ENCODE data around the gene DUSP1.

DUSP1 gene

DNA sequence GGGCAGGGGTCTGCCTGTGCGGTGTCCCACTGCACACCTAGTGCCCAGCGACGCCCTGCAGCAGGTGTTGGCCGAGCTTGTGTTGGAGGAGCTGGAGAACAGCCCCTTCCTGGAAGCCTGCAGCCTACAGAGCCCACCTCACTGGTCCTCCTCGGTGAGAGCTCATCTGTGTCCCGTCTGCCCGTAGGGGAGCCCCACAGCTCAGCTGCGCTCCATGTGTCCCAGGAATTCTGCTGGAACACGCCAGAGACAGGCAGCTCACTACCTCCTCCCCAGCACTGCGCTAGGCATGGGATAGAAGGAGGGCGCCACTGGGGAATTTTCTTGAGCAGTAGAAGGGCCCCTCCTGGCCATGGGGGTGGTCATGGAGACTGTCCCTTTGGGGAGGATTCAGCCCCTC, 44.0 kb downstream of the DUSP1 start:
- no peak for DNase-seq (ENCODE audit: low read depth in 4 of 4, low spot score in 1 of 4)

DNA sequence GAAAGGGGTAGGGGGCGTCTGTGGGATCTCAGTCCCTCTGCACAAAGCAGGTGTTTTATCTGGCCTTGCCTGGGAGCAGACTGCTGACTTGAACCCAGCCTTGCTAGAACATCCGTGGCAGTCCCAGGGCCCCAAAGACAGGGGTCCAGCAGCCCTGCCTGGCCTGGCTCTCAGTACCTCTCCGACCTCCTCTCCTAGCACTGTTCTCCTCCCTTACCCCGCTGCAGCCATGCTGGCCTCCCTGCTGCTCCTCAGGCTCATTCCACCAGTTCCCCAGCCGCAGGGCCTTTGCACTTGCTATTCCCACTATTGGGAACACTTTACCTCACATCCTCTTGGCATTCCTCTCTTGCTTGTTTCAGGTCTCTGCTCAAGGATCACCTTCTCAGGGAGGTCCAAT, 45.2 kb downstream of the DUSP1 start:
- no peak for DNase-seq (ENCODE audit: low read depth in 4 of 4, low spot score in 1 of 4)

DNA sequence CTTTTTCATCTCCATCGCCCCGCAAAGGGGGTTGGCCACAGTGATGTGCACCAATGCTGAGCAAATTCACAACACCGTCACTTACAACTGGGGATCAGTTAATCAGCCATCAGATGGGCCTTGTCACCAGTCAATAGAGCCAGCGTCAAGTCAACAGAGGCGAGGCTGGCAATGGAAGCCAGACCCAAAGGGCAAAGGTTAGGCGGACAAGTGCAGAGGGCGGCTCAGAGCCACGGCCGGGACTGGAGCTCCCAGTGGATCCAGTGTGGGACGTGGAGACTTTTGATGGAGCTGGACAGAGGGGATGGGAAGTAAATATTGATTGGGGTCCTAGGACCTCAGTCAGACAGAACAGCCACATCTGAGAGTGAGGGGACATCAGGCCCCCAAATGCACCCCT, 45.7 kb downstream of the DUSP1 start:
- no peak for DNase-seq (ENCODE audit: low read depth in 4 of 4, low spot score in 1 of 4)

DNA sequence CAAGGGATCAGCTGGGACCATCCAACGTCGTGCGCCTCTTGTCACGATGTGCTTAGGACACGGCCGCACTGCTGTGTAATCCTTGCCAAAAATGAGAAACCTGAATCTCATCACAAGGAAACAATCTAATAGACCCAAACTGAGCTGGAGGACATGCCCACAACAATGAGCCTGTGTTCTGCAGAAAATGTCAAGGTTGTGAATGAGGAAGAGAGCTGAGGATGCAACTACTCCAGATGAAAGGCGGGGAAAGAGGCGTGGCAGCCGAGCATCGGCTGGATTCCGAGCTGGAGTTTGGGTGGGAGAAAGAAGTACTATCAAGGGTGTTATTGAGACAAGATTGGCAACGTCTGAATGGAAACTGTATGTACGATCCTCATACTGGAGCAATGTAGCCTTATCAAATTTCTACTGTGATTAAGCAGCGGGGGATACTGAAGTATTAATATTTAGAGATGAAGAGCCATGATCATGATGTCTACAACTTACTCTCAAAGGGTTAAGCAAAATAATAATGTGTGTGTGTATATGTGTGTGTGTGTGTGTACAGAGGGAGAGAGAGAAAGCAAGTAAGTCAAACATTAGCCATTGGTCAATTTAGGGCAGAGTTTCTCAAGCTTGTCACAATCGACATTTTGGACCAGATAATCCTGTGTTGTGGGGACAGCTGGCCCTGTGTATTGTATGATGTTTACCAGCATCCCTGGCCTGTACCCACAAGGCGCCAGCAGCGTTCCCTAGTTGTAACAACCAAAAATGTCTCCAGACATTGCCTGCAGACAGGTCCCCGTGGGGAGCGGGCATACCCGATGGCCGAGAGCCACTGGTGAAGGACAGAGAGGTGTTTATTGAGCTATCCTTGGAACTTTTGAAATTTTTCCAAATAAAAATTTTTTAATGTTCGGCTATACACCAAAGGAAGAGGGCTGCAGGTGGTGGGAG, 46.5 kb downstream of the DUSP1 start:
- no peak for DNase-seq (ENCODE audit: low read depth in 4 of 4, low spot score in 1 of 4)

DNA sequence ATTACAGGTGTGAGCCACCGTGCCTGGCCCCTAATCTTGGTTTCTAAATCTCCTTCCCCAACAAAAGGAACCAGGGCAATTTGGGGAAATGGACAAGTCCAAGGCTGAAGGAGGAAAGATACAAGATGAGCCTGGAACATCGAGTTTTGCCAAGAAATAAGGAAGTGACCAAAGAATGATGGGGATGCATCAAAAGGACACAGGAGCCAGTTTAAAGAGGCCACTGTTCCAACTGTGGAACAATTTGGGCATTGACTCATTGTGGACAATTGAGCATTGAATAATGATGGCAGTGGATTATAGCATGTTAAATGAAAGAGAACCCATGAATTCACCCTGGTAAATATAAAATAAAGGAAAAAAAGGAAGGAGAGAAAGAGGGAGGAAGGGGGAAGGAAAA, 47.5 kb downstream of the DUSP1 start:
- DNase-seq (ENCODE audit: low read depth in 4 of 4, low spot score in 1 of 4) = no peak

DNA sequence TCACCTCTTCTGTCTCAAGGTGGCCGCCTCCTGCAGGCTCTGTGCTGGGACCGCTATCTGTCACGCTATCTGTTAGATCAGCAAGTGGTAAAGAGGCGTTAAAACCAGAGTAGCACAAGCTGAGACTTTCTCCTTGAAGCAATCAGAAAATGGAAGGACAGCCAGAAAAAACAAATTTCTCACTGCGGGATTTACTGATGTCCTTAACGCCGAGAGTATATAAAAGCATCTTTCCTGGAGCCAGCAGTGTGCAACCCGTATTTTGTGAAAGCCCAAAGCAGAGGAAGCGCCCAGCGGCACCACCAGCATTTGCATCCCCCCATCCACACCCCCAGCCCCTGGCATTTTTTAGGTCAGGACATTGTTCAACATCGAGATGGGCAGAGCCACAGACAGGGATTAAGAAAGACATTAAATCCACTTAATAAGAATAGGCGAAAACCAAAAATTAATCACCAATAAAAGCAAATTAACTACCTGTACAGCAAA, 48.6 kb downstream of the DUSP1 start:
- DNase-seq (ENCODE audit: low read depth in 4 of 4, low spot score in 1 of 4) = no peak

DNA sequence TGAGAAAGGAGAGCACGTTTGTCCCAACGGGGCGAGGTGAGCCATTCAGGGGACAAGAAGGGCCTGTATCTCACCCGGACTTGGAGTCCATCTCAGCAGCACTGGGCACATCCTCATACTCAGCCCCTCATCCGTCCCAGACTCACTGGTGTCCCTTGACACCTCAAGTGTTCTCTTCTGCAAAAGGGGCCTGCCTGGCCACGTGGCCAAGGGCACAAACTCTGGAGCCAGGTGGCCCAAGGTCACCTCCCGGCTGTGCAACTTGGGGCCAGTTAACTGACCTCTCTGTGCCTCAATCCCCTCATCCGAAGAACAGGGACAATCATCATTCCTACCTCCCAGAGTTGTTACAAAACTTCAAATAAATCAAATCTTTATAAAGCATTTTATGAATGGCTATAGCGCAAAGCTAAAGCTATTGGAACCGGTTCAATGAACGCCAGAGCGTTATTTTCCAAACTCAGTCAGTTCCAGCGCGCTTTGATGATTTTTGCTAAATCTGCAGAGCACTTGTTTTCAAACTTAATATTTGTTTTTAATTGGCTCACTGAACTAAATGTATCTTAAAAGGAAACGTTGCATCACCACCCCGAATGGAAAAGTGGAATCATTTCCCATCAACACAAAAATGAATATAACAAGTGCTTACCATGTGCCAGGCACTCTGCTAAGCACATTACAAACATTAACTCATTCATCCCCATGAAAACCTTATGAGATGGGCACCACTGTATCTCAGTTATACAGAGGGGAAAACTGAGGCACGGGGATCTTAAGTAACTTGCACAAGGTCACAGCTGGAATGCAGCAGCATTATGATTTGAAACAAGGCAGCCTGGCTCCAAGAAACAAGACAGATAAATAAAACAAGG, 49.3 kb downstream of the DUSP1 start:
- DNase-seq (ENCODE audit: low read depth in 4 of 4, low spot score in 1 of 4) = no peak

DNA sequence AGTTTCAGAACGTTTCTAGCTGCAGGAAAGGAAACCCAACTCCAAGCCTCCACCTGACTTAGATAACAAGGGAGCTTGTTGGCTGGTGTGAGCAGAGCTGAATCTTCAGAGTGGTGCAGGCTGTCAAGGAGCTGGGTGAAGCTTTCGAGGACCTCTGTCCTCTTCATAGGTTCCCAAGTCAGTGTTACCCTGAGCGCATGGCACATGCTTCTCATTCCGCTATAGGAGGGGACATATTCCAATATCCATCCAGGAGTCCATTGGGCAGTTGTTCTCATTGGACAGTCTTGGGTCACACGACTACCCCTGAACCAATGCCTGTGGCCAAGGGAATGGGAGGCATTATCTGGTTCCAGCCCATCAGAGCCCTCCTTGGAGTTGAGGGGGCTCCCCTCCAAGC, 50.3 kb downstream of the DUSP1 start:
- no peak for DNase-seq (ENCODE audit: low read depth in 4 of 4, low spot score in 1 of 4)

DNA sequence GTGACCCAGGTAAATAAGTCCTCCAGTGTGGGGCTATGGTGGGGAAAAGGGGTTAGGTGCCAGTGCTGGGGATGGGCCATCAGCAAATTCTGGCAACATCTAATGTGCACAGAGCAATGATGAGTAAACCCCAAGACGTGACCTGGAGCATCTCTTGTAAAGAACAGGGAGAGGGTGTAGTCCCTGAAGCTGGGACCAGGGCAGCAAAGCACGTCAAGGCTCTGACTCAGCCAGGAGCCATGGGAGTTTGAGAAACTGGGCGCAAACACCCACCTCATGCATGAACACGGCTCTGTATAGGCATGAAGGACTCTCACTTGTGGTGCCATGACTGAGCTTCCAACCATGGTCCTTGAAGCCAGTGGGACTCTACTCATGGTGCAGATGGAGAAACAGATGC, 51.8 kb downstream of the DUSP1 start:
- DNase-seq (ENCODE audit: low read depth in 4 of 4, low spot score in 1 of 4) = no peak

DNA sequence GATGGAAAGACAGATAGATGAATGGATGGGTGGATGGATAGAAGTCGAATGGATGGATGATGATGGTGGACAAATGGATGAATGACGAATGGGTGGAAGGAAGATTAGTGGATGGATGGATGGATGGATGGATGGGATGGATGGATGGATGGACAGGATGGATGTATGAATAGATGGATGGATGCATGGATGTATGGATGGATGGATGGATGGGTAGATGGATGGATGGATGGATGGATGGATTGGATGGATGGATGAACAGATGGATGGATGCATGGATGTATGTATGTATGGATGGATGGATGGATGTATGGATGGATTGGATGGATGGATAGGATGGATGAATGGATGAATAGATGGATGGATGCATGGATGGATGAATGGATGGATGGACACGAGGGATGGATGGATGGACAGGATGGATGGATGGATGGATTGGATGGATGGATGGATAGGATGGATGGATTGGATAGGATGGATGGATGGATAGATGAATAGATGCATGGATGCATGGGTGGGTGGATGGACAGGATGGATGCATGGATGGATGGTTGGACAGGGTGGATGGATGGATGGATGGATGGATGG, 52.4 kb downstream of the DUSP1 start:
- no peak for DNase-seq (ENCODE audit: low read depth in 4 of 4, low spot score in 1 of 4)

Data from stimulated activated CD4-positive, alpha-beta T cell treated with anti-CD3 and anti-CD28 coated beads, Interleukin-1b, Interleukin-23, amount 100 ng/mL, for 24 hours (primary cell).